Thyroid gland (tissue), 4 donors: ENCODE measurements around the gene IL17C. TPM values are rescaled to one million over a fixed set of nuclear protein-coding genes. Genes with fewer than 3 reads are reported as not detected.

Source experiments
- DNase-seq, 2 donors: peaks; one replicate each; pipeline ENCODE4 v3.0.0-alpha.2; 2019
- H3K27ac ChIP-seq, 3 donors: fragments of 200-600 bp; sonication (generic); 1 replicate in 2 of 3; 2 replicates in 1 of 3; pipeline ENCODE4 v1.5.1; 2016 to 2019; ENCODE audit warnings: mild to moderate bottlenecking in 1 of 3, moderate library complexity in 1 of 3
- H3K27me3 ChIP-seq: fragments of 200-600 bp; sonication (generic); one replicate; pipeline ENCODE4 v1.5.1; 2019
- H3K36me3 ChIP-seq, 2 donors: fragments of 200-600 bp; sonication (generic); one replicate each; pipeline ENCODE4 v1.5.1; 2016 to 2019
- H3K4me1 ChIP-seq, 2 donors: fragments of 200-600 bp; sonication (generic); one replicate each; pipeline ENCODE4 v1.5.1; 2017 to 2019
- H3K4me3 ChIP-seq, 3 donors: fragments of 200-600 bp; sonication (generic); replicated peaks in 1 of 3; 1 replicate in 2 of 3; 2 replicates in 1 of 3; pipeline ENCODE4 v1.5.1; 2016; ENCODE audit warnings: mild to moderate bottlenecking in 1 of 3
- H3K9me3 ChIP-seq: fragments of 200-600 bp; sonication (generic); one replicate; pipeline ENCODE4 v1.5.1; 2017
- CTCF ChIP-seq, 6 experiments: fragments of 200-600 bp in 3 of 6; fragments of 450-650 bp in 3 of 6; sonication (generic) in 3 of 6; IDR thresholded peaks; one replicate each; pipeline ENCODE4 v1.5.1; 2016 to 2019; ENCODE audit warnings: antibody characterized with exemption in 6 of 6, mild to moderate bottlenecking in 2 of 6, inconsistent platforms in 1 of 6, moderate library complexity in 1 of 6
- POLR2A ChIP-seq, 2 donors: fragments of 450-650 bp; IDR thresholded peaks; one replicate each; pipeline ENCODE4 v1.6.1; 2017; ENCODE audit warnings: antibody characterized with exemption in 2 of 2, mild to moderate bottlenecking in 2 of 2, moderate library complexity in 1 of 2
- WGBS, 2 donors: methylation state at CpG; one replicate each; pipeline ENCODE4 v1.1.5; 2017; 5-methylcytosine and 5-hydroxymethylcytosine counted together
- intact Hi-C: fragments of 100-400 bp; cut with DNase I; formaldehyde crosslinking; loops from one replicate; pipeline ENCODE4 v1.15.1; 2023
- total RNA-seq, 4 donors: library from RNA; depleted of rRNA; stranded (reverse); fragments of >200 nt; gene quantifications; one replicate each; pipeline ENCODE4 v1.2.3, GENCODE V29; 2016

IL17C gene
- total RNA-seq, 4 donors from 2014 or later, result not detected

DNA sequence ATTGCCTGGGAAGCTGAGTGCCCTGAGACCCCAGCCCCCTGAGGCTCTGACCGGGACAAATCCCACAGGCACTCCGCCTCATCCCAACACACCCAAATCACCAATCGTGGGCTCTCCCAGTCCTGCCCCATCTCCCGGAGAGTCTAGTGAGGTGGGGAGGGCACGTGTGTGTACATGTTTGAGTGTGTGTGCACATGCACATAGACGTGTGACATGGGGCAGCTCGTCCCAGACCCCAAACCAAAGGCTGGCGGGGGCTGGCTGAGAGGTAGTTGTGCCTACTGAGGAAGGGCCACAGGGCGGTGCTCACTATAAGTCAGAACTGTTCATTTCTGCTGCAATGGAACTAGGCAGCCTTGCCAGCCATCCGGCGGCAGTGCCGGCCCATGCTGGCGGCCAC is 39.3 kb downstream of the IL17C start:
- Histone ChIP-seq H3K27me3 (no peaks in the 10 kb centered on the region), H3K4me1 (no peaks in the 10 kb centered on the region), H3K27ac (no peak overlapping the region), H3K36me3 (no peaks in the 10 kb centered on the region), H3K4me3 (no peak overlapping the region), H3K9me3 (no peaks in the 10 kb centered on the region)
- no peak for DNase-seq
- TF ChIP-seq POLR2A (IDR thresholded peaks at IDR 0.05) (no peak), CTCF (IDR thresholded peaks at IDR 0.05) (no peak)
- intact Hi-C loops, result no loop called here
- WGBS, 2 donors, result 77 to 91% methylated on average over 8 to 12 of the region's 13 CpGs

DNA sequence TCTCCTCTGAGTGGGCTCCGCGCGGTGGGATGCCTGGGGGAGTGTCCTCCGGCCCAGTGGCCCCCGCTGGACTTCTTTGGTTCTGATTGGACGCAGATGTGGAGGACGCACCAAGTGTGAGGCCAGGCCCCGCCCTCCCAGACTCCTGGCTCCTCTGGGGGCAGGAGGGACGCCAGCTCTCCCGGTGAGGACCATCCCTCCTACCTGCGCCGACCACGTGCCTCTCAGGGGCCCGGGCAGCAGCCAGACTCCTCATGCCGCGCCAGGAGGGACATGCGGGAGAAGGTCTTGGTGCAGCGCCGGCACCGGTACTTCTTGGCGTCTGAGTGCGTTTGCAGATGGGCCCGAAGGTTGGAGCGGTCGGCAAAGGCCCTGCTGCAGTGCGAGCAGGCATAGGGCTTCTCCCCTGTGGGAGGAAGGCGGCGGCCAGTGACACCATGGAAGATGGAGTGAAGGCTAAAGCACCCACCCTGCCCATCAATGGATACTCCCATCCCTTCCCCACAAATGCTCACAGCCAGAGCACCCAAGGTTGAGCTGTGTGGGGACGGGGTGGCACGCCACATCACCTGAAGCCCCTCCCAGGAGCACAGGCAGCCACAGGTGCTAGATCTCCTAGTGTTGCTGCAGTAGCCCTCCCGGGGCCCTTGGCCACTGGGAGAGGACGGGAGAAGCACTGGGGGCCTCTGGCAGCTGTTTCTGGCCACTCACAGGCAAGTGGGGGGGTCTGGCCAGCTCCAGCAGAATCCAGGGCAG is 40.0 kb downstream of the IL17C start:
- no peak for DNase-seq
- no peaks in the 10 kb centered on the region for H3K36me3 ChIP-seq
- 40 to 57% methylated on average over 17 to 20 of the region's 32 CpGs for WGBS, 2 donors
- no peak overlapping the region for H3K4me3 ChIP-seq
- no peak overlapping the region for H3K27ac ChIP-seq
- intact Hi-C loops, result no loop called here
- no peaks in the 10 kb centered on the region for H3K4me1 ChIP-seq
- H3K9me3 ChIP-seq, result no peaks in the 10 kb centered on the region
- H3K27me3 ChIP-seq, result no peaks in the 10 kb centered on the region
- no peak for TF ChIP-seq CTCF (IDR thresholded peaks at IDR 0.05)
- TF ChIP-seq POLR2A (IDR thresholded peaks at IDR 0.05), result no peak

GRCh38 chr16:88680554-88681083 is 42.2 kb downstream of the IL17C start:
- TF ChIP-seq POLR2A (IDR thresholded peaks at IDR 0.05) (no peak), CTCF (IDR thresholded peaks at IDR 0.05) (no peak)
- H3K4me3 ChIP-seq, result no peak overlapping the region
- intact Hi-C loops, result no loop called here
- DNase-seq, result no peak
- no peak overlapping the region for H3K27ac ChIP-seq
- WGBS, 2 donors, result 89% methylated on average over 5 of the region's 5 CpGs
- peaks cover 0 to 6% of the 10 kb centered on the region in 2 donors for H3K4me1 ChIP-seq
- H3K27me3 ChIP-seq, result no peaks in the 10 kb centered on the region
- H3K9me3 ChIP-seq, result no peaks in the 10 kb centered on the region
- no peaks in the 10 kb centered on the region for H3K36me3 ChIP-seq

GRCh38 chr16:88681084-88681680 is 42.8 kb downstream of the IL17C start:
- intact Hi-C loops, result no loop called here
- TF ChIP-seq CTCF (IDR thresholded peaks at IDR 0.05) (no peak), POLR2A (IDR thresholded peaks at IDR 0.05) (no peak)

More at GRCh38 chr16:88681084-88681680, 42.8 kb downstream of the IL17C start:
- H3K9me3 ChIP-seq, result no peaks in the 10 kb centered on the region
- peaks cover 0 to 11% of the 10 kb centered on the region in 2 donors for H3K4me1 ChIP-seq
- H3K36me3 ChIP-seq, result no peaks in the 10 kb centered on the region
- no peak overlapping the region for H3K27ac ChIP-seq
- H3K27me3 ChIP-seq, result no peaks in the 10 kb centered on the region
- WGBS, 2 donors, result 54 to 63% methylated on average over 20 to 21 of the region's 31 CpGs
- no peak overlapping the region for H3K4me3 ChIP-seq
- no peak for DNase-seq
